Activated T-helper 17 cell treated with anti-CD3 and anti-CD28 coated beads, Interleukin-2, amount 50 U/mL, for 72 hours (primary cell): Measurements from ENCODE around the gene ACTL10. TPM values are rescaled to one million over a fixed set of nuclear protein-coding genes. Genes with fewer than 3 reads are reported as not detected.

Experiments used
- ATAC-seq: fragments of 150-1000 bp; cut with Tn5 transposase; replicated peaks from 2 replicates; pipeline ENCODE4 v1.10.0; 2021; ENCODE audit warnings: mild to moderate bottlenecking, moderate library complexity
- H3K27ac Mint-ChIP-seq: one replicate; pipeline ENCODE4 v1.8.0; 2022; ENCODE audit warnings: mixed read lengths
- H3K27me3 Mint-ChIP-seq: one replicate; pipeline ENCODE4 v1.8.0; 2022; ENCODE audit warnings: mixed read lengths
- H3K36me3 Mint-ChIP-seq: one replicate; pipeline ENCODE4 v1.8.0; 2022; ENCODE audit warnings: low read depth, mild to moderate bottlenecking, mixed read lengths
- H3K4me1 Mint-ChIP-seq: one replicate; pipeline ENCODE4 v1.8.0; 2022; ENCODE audit warnings: mixed read lengths
- H3K4me3 Mint-ChIP-seq: one replicate; pipeline ENCODE4 v1.8.0; 2022; ENCODE audit warnings: mild to moderate bottlenecking, mixed read lengths
- H3K9me3 Mint-ChIP-seq: one replicate; pipeline ENCODE4 v1.8.0; 2022; ENCODE audit warnings: mixed read lengths
- total RNA-seq, 2 donors: library from RNA; stranded (reverse); gene quantifications; one replicate each; pipeline ENCODE4 v1.2.3, GENCODE V29; 2022

The ACTL10 gene
- total RNA-seq, 2 donors from 2014 or later, result 1.5 to 2.6 TPM

DNA sequence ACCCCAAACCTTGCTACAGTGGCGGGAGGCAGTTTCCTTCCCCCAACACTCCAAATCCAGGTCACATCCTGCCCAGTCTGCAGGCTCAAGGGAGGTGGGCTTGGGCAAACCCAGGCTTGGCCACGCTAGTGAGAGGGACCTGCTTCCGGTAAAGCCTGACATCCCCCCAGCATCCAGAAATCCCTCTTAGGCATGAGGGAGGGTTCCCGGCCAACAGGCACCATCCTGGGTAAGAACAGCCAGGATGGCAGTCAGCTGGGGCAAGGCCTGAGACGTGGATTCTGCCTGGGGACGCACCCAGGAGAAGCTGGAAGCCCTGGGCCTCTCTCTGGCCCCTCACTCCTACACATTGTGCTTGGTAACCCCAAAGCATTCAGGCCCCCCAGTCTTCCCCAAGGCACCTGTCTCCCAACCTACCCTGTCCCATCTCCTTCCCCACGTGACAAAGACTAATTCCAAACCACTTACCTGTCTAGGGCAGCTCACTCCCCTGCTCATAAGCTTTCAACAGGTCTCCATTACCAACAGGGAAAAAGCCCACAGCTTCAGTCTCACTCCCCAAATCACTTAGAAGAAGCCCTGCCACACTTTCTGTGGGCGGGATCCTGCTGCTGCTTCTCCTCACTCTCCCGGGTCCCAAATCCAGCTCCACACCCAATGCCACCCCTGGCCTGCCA lies 2.5 kb upstream of the ACTL10 start:
- peaks cover 6% of the 10 kb centered on the region for H3K36me3 Mint-ChIP-seq
- H3K4me3 Mint-ChIP-seq, result peak overlapping the region; percentile 96
- H3K4me1 Mint-ChIP-seq, result peaks cover 21% of the 10 kb centered on the region
- no peaks in the 10 kb centered on the region for H3K27me3 Mint-ChIP-seq
- no peaks in the 10 kb centered on the region for H3K9me3 Mint-ChIP-seq
- ATAC-seq, result no peak
- H3K27ac Mint-ChIP-seq, result peak overlapping the region; percentile 95

DNA sequence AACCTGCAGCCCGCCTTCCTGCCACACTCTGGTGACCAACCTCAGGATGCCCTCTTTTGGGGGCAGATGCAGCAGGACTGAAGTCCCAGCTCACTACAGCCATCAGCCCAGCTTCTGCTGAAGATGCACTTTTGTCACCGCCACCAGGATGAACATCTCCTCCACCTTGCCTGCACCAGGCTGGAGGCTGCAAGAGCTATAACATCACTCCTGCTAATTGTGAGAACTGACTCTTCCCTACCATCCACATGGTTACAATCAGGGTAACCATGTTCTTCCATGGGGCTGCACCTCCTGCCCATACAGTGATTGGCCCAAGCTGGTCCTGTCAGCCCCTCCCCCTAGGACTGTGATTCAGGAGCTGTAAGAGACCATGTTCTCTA lies 2.0 kb upstream of the ACTL10 start:
- Mint-ChIP-seq H3K4me1 (peaks cover 22% of the 10 kb centered on the region), H3K36me3 (peaks cover 6% of the 10 kb centered on the region), H3K27ac (peak overlapping the region; percentile 95), H3K4me3 (peak overlapping the region; percentile 96), H3K9me3 (no peaks in the 10 kb centered on the region), H3K27me3 (no peaks in the 10 kb centered on the region)
- ATAC-seq, result no peak

DNA sequence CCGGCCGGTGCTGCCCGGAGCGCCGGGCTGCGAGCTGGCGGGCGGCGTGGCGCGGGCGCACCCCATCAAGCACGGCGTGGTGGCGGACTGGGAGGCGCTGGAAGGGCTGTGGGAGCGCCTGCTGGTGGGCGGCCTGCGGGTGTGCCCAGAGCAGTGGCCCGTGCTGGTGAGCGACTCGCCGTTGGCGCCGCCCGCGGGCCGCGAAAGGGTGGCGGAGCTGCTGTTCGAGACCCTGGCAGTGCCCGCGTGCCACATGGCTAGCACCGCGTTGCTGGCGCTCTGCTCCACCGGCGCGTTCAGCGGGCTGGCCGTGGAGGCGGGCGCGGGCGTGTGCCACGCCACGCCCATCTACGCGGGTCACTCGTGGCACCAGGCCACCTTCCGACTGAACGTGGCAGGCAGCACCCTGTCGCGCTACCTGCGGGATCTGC lies 517 bp downstream of the ACTL10 start:
- peaks cover 26% of the 10 kb centered on the region for H3K4me1 Mint-ChIP-seq
- ATAC-seq, result peak; percentile 27
- H3K9me3 Mint-ChIP-seq, result no peaks in the 10 kb centered on the region
- peaks cover 6% of the 10 kb centered on the region for H3K36me3 Mint-ChIP-seq
- H3K27ac Mint-ChIP-seq, result no peak overlapping the region
- H3K4me3 Mint-ChIP-seq, result peak overlapping the region; percentile 96
- H3K27me3 Mint-ChIP-seq, result no peaks in the 10 kb centered on the region

DNA sequence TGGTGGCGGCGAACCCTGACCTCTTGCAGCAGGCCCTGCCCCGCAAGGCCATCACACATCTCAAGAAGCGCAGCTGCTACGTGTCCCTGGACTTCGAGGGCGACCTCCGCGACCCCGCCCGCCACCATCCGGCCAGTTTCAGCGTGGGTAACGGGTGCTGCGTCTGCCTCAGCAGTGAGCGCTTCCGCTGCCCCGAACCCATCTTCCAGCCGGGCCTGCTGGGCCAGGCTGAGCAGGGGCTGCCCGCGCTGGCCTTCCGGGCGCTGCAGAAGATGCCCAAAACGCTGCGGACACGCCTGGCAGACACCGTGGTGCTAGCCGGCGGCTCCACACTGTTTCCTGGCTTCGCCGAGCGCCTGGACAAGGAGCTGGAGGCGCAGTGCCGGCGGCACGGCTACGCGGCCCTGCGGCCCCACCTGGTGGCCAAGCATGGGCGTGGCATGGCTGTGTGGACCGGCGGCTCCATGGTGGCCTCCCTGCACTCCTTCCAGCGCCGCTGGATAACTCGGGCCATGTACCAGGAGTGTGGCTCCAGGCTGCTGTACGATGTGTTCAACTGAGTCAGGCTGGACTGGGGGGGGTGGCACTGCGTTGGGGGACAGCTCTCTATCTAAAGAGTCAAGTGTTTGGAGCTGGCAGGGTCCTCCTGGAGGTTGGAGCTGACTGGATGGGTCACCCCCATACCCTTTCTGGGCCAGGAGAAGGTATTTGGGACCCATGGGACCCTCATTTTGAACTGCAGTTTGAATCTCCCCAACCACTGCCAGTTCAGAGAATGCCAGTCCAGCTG lies 1.1 kb downstream of the ACTL10 start:
- Mint-ChIP-seq H3K27me3 (no peaks in the 10 kb centered on the region), H3K27ac (no peak overlapping the region), H3K4me3 (peak overlapping the region; percentile 96), H3K4me1 (peaks cover 22% of the 10 kb centered on the region), H3K36me3 (peaks cover 6% of the 10 kb centered on the region), H3K9me3 (no peaks in the 10 kb centered on the region)
- peak; percentile 67 for ATAC-seq

DNA sequence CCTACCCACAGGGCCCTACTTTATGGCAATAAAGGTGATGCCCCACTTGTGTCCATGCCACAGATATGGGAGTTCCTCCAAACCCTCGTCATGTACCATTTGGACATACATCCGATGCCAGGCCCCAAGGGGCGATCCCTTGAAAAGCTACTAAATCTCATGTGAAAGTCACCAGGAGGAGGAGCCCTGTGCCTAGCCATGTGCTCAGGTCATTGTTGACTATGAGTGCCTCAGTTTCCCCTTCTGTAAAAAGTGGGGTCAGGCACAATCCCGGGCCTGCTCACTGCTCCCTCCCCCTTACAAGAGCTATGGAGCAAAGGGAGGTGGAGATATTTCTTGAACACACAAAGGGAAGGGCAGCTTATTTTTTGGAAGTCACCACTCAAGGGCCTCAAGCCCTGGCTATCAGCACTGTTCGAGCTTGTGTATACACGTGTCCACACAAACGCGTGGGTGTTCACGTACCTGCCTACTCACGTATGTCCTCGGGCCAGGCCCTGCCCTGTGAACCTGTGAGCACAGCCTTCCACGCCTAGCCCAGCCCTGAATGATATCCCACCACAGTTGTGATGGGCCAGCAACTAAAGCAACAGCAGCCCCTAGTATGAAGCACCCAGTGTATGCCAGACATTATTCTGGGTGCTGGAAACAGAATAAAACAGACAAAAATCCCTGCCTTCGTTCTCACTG lies 1.9 kb downstream of the ACTL10 start:
- Mint-ChIP-seq H3K36me3 (peaks cover 6% of the 10 kb centered on the region), H3K9me3 (no peaks in the 10 kb centered on the region), H3K4me1 (peaks cover 21% of the 10 kb centered on the region), H3K27me3 (no peaks in the 10 kb centered on the region), H3K27ac (no peak overlapping the region), H3K4me3 (peak overlapping the region; percentile 96)
- ATAC-seq, result no peak

DNA sequence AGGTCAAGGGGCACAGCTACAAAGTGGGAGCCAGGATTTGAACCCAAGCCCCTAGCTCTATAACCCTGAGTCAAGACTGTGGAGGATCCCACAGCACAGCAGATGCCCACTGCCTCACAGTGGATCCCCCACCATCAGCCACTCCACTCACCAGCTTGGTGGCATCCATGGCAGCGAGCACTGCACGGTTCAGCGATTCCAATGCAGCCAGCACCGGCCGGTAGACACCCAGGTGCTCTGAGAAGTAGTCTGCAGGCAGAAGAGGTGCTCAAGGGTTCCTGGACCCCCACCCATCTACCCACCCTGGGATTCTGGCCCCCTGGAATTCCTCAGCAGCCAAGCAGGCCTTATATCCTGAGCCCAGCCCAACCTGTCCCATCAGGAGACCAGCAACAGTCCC lies 2.5 kb downstream of the ACTL10 start:
- H3K27ac Mint-ChIP-seq, result no peak overlapping the region
- H3K4me1 Mint-ChIP-seq, result peaks cover 19% of the 10 kb centered on the region
- ATAC-seq, result no peak
- peaks cover 6% of the 10 kb centered on the region for H3K36me3 Mint-ChIP-seq
- H3K9me3 Mint-ChIP-seq, result no peaks in the 10 kb centered on the region
- H3K4me3 Mint-ChIP-seq, result peak overlapping the region; percentile 96
- no peaks in the 10 kb centered on the region for H3K27me3 Mint-ChIP-seq

DNA sequence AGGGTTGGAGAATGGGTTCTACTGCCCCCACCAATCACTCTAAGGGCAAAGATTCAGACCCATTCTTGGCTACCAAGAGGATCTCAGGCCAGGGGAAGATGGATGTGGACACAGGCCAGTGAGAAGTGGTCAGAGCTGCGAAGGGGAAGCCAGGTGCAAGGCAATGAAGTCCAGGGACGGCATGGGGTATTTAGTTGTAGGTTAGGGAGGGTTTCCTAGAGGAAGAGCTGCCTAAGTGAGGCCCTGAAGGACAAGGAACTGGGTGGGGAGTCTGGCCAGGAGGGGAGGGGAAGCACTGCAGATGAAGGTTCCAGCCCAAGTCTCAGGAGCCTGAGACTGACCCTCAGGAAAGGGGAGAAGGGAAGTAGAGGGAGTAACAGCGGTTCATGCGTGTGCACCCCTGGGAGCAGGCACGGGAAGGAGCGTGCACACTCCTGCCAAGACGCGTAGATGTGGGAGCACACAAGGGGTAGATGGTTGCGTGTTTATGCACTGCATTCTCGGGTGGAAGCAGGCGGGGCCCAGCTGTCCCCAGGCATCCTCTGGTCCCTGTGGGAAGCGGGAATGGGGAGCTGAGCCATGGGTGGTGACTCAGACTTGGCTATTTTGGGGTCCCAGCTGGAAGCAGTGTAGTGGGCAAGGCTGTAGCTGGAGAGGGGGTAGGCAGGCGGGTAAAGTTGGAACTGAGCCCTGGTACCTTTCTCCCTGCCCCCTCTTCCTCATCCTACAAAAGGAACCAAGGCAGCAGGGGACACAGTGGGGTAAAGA lies 3.3 kb downstream of the ACTL10 start:
- no peak overlapping the region for H3K4me3 Mint-ChIP-seq
- H3K27me3 Mint-ChIP-seq, result no peaks in the 10 kb centered on the region
- H3K9me3 Mint-ChIP-seq, result no peaks in the 10 kb centered on the region
- no peak for ATAC-seq
- peaks cover 6% of the 10 kb centered on the region for H3K36me3 Mint-ChIP-seq
- H3K4me1 Mint-ChIP-seq, result peaks cover 14% of the 10 kb centered on the region
- H3K27ac Mint-ChIP-seq, result peak overlapping the region; percentile 32

DNA sequence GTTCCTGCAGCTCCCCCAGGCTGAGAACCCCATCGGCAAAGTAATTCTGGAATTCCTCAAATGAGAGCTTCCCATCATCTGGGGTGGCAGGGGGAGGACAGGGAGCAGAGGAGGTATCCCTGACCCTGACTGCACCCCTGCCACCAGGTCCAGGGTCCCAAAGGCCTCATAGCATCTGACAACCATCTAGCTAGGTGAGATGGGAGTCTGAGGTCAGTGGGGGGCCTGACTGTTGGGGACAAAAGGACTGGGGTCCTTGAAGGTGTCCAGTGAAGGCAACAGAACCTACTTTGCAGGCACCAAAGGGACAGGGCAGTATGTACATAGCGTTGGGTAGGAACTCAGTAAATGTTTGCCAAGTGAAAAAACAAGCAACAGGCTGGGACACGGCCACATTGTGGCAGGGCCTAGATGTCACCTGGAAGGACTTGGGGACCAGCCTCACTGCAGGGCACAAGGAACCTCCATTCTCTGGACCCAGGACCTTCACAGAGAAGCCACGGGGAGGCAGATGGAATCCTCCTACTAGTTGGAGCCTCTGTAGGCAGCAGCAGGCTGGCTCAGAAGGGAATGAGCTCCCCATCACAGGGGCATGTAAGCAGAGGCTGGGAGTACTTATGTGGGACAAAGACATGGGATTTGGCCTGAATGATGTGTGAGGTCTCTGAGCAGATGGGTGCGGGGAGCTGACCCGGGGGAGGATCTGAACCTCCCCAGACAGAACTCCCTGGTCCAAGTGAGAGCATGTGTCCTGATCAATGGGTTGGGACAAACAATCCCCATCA lies 4.2 kb downstream of the ACTL10 start:
- H3K36me3 Mint-ChIP-seq, result peaks cover 6% of the 10 kb centered on the region
- no peak for ATAC-seq
- no peak overlapping the region for H3K4me3 Mint-ChIP-seq
- H3K9me3 Mint-ChIP-seq, result no peaks in the 10 kb centered on the region
- peaks cover 15% of the 10 kb centered on the region for H3K4me1 Mint-ChIP-seq
- H3K27ac Mint-ChIP-seq, result peak overlapping the region; percentile 28
- no peaks in the 10 kb centered on the region for H3K27me3 Mint-ChIP-seq

DNA sequence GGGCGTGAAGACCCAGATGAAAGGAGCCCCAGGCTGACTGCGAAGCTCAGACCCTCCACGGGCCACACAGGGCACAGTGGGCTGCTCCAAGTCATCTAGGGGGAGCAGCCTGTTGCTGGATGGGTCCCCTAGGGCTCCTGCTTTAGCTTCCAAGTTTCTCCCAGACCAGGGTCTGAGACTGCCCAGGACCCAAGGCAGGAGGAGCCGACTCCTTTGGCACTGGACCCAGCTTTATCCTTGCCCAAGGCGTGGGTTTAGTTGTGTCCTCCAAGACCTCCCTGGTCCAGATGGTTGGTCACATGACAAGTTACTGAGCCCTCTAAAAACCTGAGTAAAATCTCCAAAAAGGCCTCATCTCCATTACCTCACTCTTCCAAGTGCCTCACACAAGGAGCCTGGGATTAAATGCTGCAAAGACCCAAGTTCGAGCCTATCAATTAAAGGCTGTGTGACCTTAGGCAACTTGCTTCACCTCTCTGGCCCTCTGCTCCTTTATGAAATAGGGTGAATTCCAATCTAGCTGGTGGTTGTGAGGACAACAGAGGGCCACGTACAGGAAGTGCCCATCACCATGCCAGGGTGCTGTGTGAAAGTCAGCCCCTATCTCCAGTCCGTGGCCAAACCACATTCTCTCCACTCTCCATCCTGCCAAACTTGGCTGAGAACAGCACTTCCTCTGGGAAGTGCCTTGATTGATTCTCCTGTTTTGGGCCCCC lies 5.0 kb downstream of the ACTL10 start:
- no peak overlapping the region for H3K4me3 Mint-ChIP-seq
- no peak for ATAC-seq
- no peaks in the 10 kb centered on the region for H3K27me3 Mint-ChIP-seq
- peak overlapping the region; percentile 64 for H3K27ac Mint-ChIP-seq
- no peaks in the 10 kb centered on the region for H3K9me3 Mint-ChIP-seq
- peaks cover 11% of the 10 kb centered on the region for H3K4me1 Mint-ChIP-seq
- peaks cover 9% of the 10 kb centered on the region for H3K36me3 Mint-ChIP-seq

DNA sequence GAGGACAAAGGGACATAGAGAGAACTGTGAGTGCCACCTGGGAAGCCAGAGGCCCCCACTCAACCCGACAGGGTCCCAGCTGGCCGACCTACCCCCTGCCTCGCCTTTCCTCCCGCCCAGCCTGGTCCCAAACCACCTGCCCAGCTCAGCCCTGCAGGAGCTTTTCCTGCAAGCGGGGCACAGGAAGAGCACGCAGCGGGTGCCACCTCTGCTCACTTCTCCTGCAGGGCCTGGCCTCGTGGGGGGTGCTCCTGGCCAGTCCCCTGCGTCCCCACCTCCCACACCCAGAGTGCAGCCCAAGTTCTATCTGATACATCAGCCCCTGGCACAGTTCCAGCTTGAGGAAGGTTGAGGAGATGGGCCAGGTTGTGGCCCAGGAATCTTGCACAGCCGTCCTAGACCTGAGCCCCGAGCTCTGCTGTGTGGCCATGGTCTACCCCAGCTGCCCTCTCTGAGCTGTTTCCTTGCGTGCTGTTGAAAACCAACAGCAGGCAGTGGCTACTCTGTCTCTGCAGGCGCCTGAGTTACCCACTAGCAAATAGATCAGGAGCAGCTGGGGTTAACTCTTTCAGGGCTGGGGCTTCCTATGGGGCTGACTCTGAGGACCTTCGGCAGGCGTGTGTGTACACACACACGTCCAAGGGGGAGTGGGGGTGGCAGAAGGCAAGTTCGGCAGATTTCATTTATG lies 5.8 kb downstream of the ACTL10 start:
- H3K27me3 Mint-ChIP-seq, result no peaks in the 10 kb centered on the region
- no peak for ATAC-seq
- peak overlapping the region; percentile 64 for H3K27ac Mint-ChIP-seq
- H3K4me3 Mint-ChIP-seq, result peak overlapping the region; percentile 77
- H3K9me3 Mint-ChIP-seq, result no peaks in the 10 kb centered on the region
- H3K36me3 Mint-ChIP-seq, result peaks cover 12% of the 10 kb centered on the region
- peaks cover 11% of the 10 kb centered on the region for H3K4me1 Mint-ChIP-seq

DNA sequence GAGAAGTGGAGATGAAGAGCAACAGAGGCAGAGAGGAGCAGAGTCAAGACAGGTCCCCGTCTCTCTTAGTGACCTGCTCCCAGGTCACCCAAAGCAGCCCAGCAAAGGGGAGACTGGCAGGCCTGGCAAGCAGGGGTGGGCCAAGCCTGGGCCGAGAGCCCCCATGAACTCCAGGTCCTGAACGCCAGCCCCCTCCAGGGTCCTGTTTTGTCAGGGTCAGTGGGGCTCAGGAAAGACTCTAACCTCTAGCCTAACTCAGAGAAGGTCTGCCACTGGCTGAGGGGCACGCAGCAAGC lies 6.3 kb downstream of the ACTL10 start:
- Mint-ChIP-seq H3K4me1 (peaks cover 11% of the 10 kb centered on the region), H3K27ac (peak overlapping the region; percentile 63), H3K36me3 (peaks cover 17% of the 10 kb centered on the region), H3K27me3 (no peaks in the 10 kb centered on the region), H3K4me3 (peak overlapping the region; percentile 77), H3K9me3 (no peaks in the 10 kb centered on the region)
- ATAC-seq, result no peak

DNA sequence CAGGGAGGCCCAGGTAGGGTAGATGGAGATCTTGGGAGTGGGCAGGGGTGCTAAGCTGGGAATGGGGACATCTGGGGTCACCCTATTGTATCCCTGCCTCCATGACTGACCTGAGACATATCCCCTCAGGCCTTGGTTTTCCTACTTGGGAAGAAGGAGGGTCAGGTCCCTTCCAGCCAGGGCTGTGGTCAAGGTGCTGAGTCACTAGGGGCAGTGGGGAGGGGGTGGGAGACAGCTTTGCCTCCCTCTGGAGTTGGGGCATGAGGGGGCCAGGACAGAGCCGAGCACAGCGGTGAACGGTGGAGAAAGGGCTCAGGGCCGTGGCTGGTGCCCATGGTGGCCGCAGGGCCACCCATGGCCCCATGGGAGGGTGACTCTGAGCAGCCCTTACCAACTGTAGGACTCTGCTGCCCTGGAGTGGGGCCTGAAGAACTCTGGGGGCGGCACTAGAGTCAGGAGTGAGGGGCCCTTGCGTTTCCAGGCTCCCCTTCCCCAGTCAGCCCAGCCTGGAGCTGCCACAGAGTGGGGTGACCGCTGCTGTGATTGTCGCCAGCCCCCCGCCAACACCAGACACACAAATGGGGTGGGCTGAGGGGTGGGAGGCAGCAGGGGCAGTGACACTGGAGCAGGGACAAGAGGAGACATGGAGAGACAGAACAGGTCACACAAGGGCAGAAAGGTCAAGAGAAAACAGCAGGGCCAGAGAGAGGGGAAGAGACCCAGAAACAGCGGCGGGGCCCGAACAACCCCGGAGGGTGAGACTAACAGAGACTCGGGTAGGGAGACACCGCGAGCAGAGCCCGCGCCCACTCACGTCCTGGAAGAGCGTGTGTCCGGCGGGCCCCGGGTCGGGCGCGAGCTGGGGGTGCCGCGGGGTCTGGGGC lies 6.9 kb downstream of the ACTL10 start:
- no peaks in the 10 kb centered on the region for H3K9me3 Mint-ChIP-seq
- ATAC-seq, result peak; percentile 70
- peaks cover 12% of the 10 kb centered on the region for H3K4me1 Mint-ChIP-seq
- no peaks in the 10 kb centered on the region for H3K27me3 Mint-ChIP-seq
- peak overlapping the region; percentile 77 for H3K4me3 Mint-ChIP-seq
- peaks cover 23% of the 10 kb centered on the region for H3K36me3 Mint-ChIP-seq
- peak overlapping the region; percentile 63 for H3K27ac Mint-ChIP-seq
